PC-9 (cell line): ENCODE data around the gene SEMA4B. TPM values are rescaled to one million over a fixed set of nuclear protein-coding genes. Genes with fewer than 3 reads are reported as not detected.

Source experiments
- BruUV-seq: library from RNA; stranded (reverse); fragments of 400-500 nt; replicated peaks from 2 replicates; lab custom pipeline; 2021; lab: Mats Ljungman, UMichigan
- CTCF ChIA-PET: fragments of 300-600 bp; sonication (Branson Sonifier 250); formaldehyde crosslinking; loops from one replicate; lab custom pipeline; 2022; ENCODE audit warnings: antibody characterized with exemption; lab: Charles Lee
- POLR2A ChIA-PET: fragments of 300-600 bp; sonication (Branson Sonifier 250); formaldehyde crosslinking; loops from one replicate; lab custom pipeline; 2022; ENCODE audit warnings: antibody characterized with exemption; ENCODE audit not compliant: unreplicated experiment; lab: Charles Lee
- DNase-seq, 2 experiments: peaks; one replicate each; pipeline versions ENCODE4 v3.0.0 to v3.0.0-alpha.2; 2015 to 2022; ENCODE audit warnings: mixed read lengths in 1 of 2
- H2AFZ ChIP-seq: fragments of 200-600 bp; sonication (generic); 2 replicates; pipeline ENCODE4 v1.8.1; 2017; ENCODE audit warnings: antibody characterized with exemption
- H3F3A ChIP-seq: fragments of 200-600 bp; sonication (generic); 2 replicates; pipeline ENCODE4 v1.8.1; 2017; ENCODE audit warnings: antibody characterized with exemption, mild to moderate bottlenecking, low read depth; ENCODE audit not compliant: insufficient read depth
- H3K27ac ChIP-seq: fragments of 200-600 bp; sonication (generic); 2 replicates; pipeline ENCODE4 v1.6.1; 2016; ENCODE audit warnings: mixed run types
- H3K27me3 ChIP-seq: fragments of 200-600 bp; sonication (generic); 2 replicates; pipeline ENCODE4 v1.6.1; 2016; ENCODE audit warnings: low read depth, mixed run types; ENCODE audit not compliant: insufficient read depth
- H3K36me3 ChIP-seq: fragments of 200-600 bp; sonication (generic); 2 replicates; pipeline ENCODE4 v1.6.1; 2016; ENCODE audit warnings: low read depth, mixed run types
- H3K4me1 ChIP-seq: fragments of 200-600 bp; sonication (generic); replicated peaks from 2 replicates; pipeline ENCODE4 v1.6.1; 2016; ENCODE audit warnings: mixed run types; ENCODE audit not compliant: insufficient read depth
- H3K4me2 ChIP-seq: fragments of 200-600 bp; sonication (generic); 2 replicates; pipeline ENCODE4 v1.6.1; 2017; ENCODE audit warnings: mixed run types
- H3K4me3 ChIP-seq: fragments of 200-600 bp; sonication (generic); 2 replicates; pipeline ENCODE4 v1.6.1; 2016; ENCODE audit warnings: mixed run types
- H3K79me2 ChIP-seq: fragments of 200-600 bp; sonication (generic); 2 replicates; pipeline ENCODE4 v1.6.1; 2017; ENCODE audit warnings: low read depth, mixed run types
- H3K9me2 ChIP-seq: fragments of 200-600 bp; sonication (generic); 2 replicates; pipeline ENCODE4 v1.8.1; 2017; ENCODE audit warnings: mild to moderate bottlenecking; ENCODE audit not compliant: insufficient read depth
- H3K9me3 ChIP-seq: fragments of 200-600 bp; sonication (generic); 2 replicates; pipeline ENCODE4 v1.8.1; 2016; ENCODE audit warnings: low read depth; ENCODE audit not compliant: insufficient read depth
- H4K20me1 ChIP-seq: fragments of 200-600 bp; sonication (generic); 2 replicates; pipeline ENCODE4 v1.8.1; 2017; ENCODE audit not compliant: insufficient read depth
- EZH2 ChIP-seq: fragments of 200-600 bp; sonication (generic); IDR thresholded peaks from 2 replicates; pipeline ENCODE4 v1.8.0; 2017; ENCODE audit warnings: antibody characterized with exemption, low read depth
- intact Hi-C: fragments of 100-400 bp; cut with micrococcal nuclease; formaldehyde crosslinking; loops from one replicate; pipeline ENCODE4 v1.10.0; 2022; ENCODE audit not compliant: unreplicated experiment
- total RNA-seq: library from RNA; stranded (reverse); gene quantifications from 2 replicates; pipeline ENCODE4 v1.2.3, GENCODE V29; 2021
- TF ChIP-seq, protein P1 (sequence below): fragments of 200-600 bp; sonication (generic); conservative IDR thresholded peaks from 2 replicates; pipeline ENCODE4 v1.6.1; 2017; ENCODE audit warnings: mixed run types, antibody characterized with exemption, mild to moderate bottlenecking, moderate library complexity

The SEMA4B gene
- total RNA-seq, 1 experiment from 2014 or later = 70.7 TPM

- Histone ChIP-seq H3K4me2 (no peak overlapping the region), H3K4me3 (no peak overlapping the region), H3F3A (peaks cover 12% of the 10 kb centered on the region), H3K36me3 (no peaks in the 10 kb centered on the region), H3K9me2 (no peaks in the 10 kb centered on the region), H3K79me2 (no peaks in the 10 kb centered on the region), H3K4me1 (peaks cover 44% of the 10 kb centered on the region), H3K9me3 (no peaks in the 10 kb centered on the region), H2AFZ (no peak overlapping the region), H4K20me1 (no peaks in the 10 kb centered on the region), H3K27ac (no peak overlapping the region), H3K27me3 (no peaks in the 10 kb centered on the region)
- ChIA-PET POLR2A (no interaction called here), CTCF (no interaction called here)
- TF ChIP-seq EZH2 = no peak
- TF ChIP-seq, protein P1, sequence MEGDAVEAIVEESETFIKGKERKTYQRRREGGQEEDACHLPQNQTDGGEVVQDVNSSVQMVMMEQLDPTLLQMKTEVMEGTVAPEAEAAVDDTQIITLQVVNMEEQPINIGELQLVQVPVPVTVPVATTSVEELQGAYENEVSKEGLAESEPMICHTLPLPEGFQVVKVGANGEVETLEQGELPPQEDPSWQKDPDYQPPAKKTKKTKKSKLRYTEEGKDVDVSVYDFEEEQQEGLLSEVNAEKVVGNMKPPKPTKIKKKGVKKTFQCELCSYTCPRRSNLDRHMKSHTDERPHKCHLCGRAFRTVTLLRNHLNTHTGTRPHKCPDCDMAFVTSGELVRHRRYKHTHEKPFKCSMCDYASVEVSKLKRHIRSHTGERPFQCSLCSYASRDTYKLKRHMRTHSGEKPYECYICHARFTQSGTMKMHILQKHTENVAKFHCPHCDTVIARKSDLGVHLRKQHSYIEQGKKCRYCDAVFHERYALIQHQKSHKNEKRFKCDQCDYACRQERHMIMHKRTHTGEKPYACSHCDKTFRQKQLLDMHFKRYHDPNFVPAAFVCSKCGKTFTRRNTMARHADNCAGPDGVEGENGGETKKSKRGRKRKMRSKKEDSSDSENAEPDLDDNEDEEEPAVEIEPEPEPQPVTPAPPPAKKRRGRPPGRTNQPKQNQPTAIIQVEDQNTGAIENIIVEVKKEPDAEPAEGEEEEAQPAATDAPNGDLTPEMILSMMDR = no peak
- intact Hi-C loops = loop anchor here (5.0 kb wide), 1 partner anchor 56 kb away; no protein-coding TSS in a partner anchor
- BruUV-seq = no TSS peak
- no peak for DNase-seq
Measured at GRCh38 chr15:90153658-90154057, 47.5 kb upstream of the SEMA4B start.

GRCh38 chr15:90154246-90154645 is 46.9 kb upstream of the SEMA4B start:
- ChIA-PET POLR2A (no interaction called here), CTCF (no interaction called here)
- no peak overlapping the region for H3K4me2 ChIP-seq
- no peaks in the 10 kb centered on the region for H3K27me3 ChIP-seq
- no peak overlapping the region for H3K4me3 ChIP-seq
- peaks cover 44% of the 10 kb centered on the region for H3K4me1 ChIP-seq
- no peaks in the 10 kb centered on the region for H3K36me3 ChIP-seq
- no peaks in the 10 kb centered on the region; the same call in 1 of the 2 replicates for H3K79me2 ChIP-seq
- H3K27ac ChIP-seq = no peak overlapping the region
- intact Hi-C loops = loop anchor here (5.0 kb wide), 1 partner anchor 57 kb away; no protein-coding TSS in a partner anchor
- H4K20me1 ChIP-seq = no peaks in the 10 kb centered on the region
- H3K9me3 ChIP-seq = no peaks in the 10 kb centered on the region
- H2AFZ ChIP-seq = no peak overlapping the region
- no TSS peak for BruUV-seq
- H3F3A ChIP-seq = peaks cover 18% of the 10 kb centered on the region
- TF ChIP-seq EZH2 = no peak
- TF ChIP-seq, protein P1 = no peak
- no peak for DNase-seq
- H3K9me2 ChIP-seq = no peaks in the 10 kb centered on the region

DNA sequence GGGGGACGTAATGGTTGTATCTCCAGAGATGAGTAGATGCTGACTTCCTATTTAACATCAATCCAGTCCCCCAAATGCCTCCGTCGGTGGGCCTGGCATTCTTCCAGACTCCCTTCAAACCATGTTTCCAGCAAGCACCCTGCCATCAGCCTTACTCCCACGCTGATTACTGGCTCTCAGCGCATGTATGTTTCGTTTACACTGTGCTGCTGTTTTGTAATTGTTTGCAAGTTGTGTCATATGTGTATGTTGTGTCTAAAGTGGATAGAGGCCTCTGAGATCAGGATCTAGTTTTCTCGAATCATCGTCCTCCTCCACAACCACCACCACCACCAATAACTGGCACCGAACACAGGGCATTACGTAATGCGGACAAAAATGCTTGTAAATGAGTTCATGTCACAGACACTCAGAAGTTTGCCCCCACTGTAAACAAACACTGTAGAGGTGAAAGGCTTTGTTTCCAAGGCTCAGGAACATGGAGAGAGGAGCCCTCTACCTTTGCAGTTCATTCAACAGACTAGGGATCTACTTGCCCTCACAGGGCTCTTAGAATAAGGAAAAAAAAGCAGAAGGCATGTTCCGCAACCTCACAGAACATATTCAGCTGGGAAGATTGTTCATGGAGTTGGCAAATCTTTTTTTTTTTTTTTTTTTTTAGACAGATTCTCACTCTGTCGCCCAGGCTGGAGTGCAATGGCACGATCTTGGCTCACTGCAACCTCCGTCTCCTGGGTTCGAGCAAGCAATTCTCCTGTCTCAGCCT is 46.1 kb upstream of the SEMA4B start:
- intact Hi-C loops = loop anchor here (5.0 kb wide), 1 partner anchor 58 kb away; no protein-coding TSS in a partner anchor
- Histone ChIP-seq H3K27ac (no peak overlapping the region), H3K9me2 (no peaks in the 10 kb centered on the region), H3K4me3 (no peak overlapping the region), H4K20me1 (no peaks in the 10 kb centered on the region), H3K36me3 (no peaks in the 10 kb centered on the region), H3K27me3 (no peaks in the 10 kb centered on the region), H3K79me2 (no peaks in the 10 kb centered on the region; the same call in 1 of the 2 replicates), H3K4me1 (peaks cover 48% of the 10 kb centered on the region), H3K4me2 (peak overlapping the region; percentile 15; the same call in 1 of the 2 replicates), H3F3A (peaks cover 26% of the 10 kb centered on the region), H2AFZ (no peak overlapping the region), H3K9me3 (no peaks in the 10 kb centered on the region)
- no peak for TF ChIP-seq EZH2
- TF ChIP-seq, protein P1 = no peak
- peak in 1 of 2 experiments; percentile 81 for DNase-seq
- ChIA-PET POLR2A (no interaction called here), CTCF (no interaction called here)
- BruUV-seq = no TSS peak
